NOMO-1 treated with DMSO at 0.1 percent for 48 hours (cell line): ENCODE data around the gene BTD.
"Not testable (repeated sequence)": the region's sequence is repeated elsewhere in the genome, so short reads cannot be mapped to it uniquely, and the experiment has no call there.

Experiments
- DNase-seq: peaks from one replicate; lab custom pipeline; 2025; ENCODE audit not compliant: unreplicated experiment; lab: John Stamatoyannopoulos, UW

Gene BTD

GRCh38 chr3:15602816-15603215 is 1.3 kb downstream of the BTD start:
- not testable (repeated sequence) for DNase-seq

GRCh38 chr3:15604584-15604983 is 3.0 kb downstream of the BTD start:
- DNase-seq = not testable (repeated sequence)

- DNase-seq = no peak
These were observed 4.9 kb downstream of the BTD start for GRCh38 chr3:15606434-15606891.

GRCh38 chr3:15610082-15610759 is 8.7 kb downstream of the BTD start:
- peak; percentile 4 for DNase-seq

GRCh38 chr3:15611018-15611417 is 9.5 kb downstream of the BTD start:
- no peak for DNase-seq

- no peak for DNase-seq
These were observed 10.5 kb downstream of the BTD start for GRCh38 chr3:15612001-15612400.

GRCh38 chr3:15614958-15615357 is 13.4 kb downstream of the BTD start:
- no peak for DNase-seq

GRCh38 chr3:15616053-15616452 is 14.5 kb downstream of the BTD start:
- DNase-seq = no peak

- DNase-seq = not testable (repeated sequence)
These were observed 18.3 kb downstream of the BTD start for GRCh38 chr3:15619659-15620464.

GRCh38 chr3:15623535-15624440 is 22.2 kb downstream of the BTD start:
- no peak for DNase-seq

- DNase-seq = no peak
These were observed 27.4 kb downstream of the BTD start for GRCh38 chr3:15628967-15629366.

- DNase-seq = peak; percentile 86
These were observed 28.5 kb downstream of the BTD start for GRCh38 chr3:15629860-15630597.

GRCh38 chr3:15630646-15631350 is 29.3 kb downstream of the BTD start:
- no peak for DNase-seq

GRCh38 chr3:15631426-15632211 is 30.1 kb downstream of the BTD start:
- DNase-seq = no peak

- DNase-seq = no peak
These were observed 30.7 kb downstream of the BTD start for GRCh38 chr3:15632212-15632580.

- DNase-seq = no peak
These were observed 31.6 kb downstream of the BTD start for GRCh38 chr3:15633159-15633558.

- no peak for DNase-seq
These were observed 32.4 kb downstream of the BTD start for GRCh38 chr3:15633766-15634598.

- no peak for DNase-seq
These were observed 33.1 kb downstream of the BTD start for GRCh38 chr3:15634671-15635070.
